Ovary (tissue), 3 donors: ENCODE measurements around the gene SRGAP2.
"Not testable (repeated sequence)": the region's sequence is repeated elsewhere in the genome, so short reads cannot be mapped to it uniquely, and the experiment has no call there.

Experiments
- CTCF ChIP-seq, 3 donors: fragments of 450-650 bp in 2 of 3; fragments of 200-600 bp in 1 of 3; IDR thresholded peaks; one replicate each; pipeline versions ENCODE4 v1.5.1 to v1.8.0; 2016 to 2022; ENCODE audit warnings: antibody characterized with exemption in 3 of 3, mild to moderate bottlenecking in 1 of 3
- POLR2A ChIP-seq: fragments of 450-650 bp; IDR thresholded peaks from one replicate; pipeline ENCODE4 v1.6.1; 2017; ENCODE audit warnings: antibody characterized with exemption, mild to moderate bottlenecking, moderate library complexity
- donor health status: DM: no; HTN: no; CAD: no.

- not testable (repeated sequence) for TF ChIP-seq CTCF (IDR thresholded peaks at IDR 0.05); POLR2A
These were observed 30.1 kb upstream of the SRGAP2 start for GRCh38 chr1:206173110-206173719.
